SK-N-SH (cell line): Measurements from ENCODE around the gene GCFC2. TPM values are rescaled to one million over a fixed set of nuclear protein-coding genes. Genes with fewer than 3 reads are reported as not detected.

Experiments used
- CTCF ChIA-PET: fragments of 300-600, 350-600 bp; formaldehyde crosslinking; extraction: SDS; loops from one replicate; lab custom pipeline; 2021; lab: Yijun Ruan, JAX
- POLR2A ChIA-PET: fragments of 350-600 bp; sonication (Branson Sonifier 250); formaldehyde crosslinking; extraction: SDS; loops from one replicate; lab custom pipeline; 2020; ENCODE audit warnings: antibody characterized with exemption, inconsistent platforms; lab: Yijun Ruan, JAX
- DNase-seq: peaks from one replicate; pipeline ENCODE4 v3.0.0; 2012
- H2AFZ ChIP-seq: fragments of 200-600 bp; sonication (generic); 2 replicates; pipeline ENCODE4 v1.8.1; 2016; ENCODE audit warnings: antibody characterized with exemption, mild to moderate bottlenecking, low read depth
- H3F3A ChIP-seq: fragments of 200-600 bp; sonication (generic); replicated peaks from 2 replicates; pipeline ENCODE3; 2016; ENCODE audit warnings: antibody characterized with exemption, mild to moderate bottlenecking; ENCODE audit not compliant: insufficient read depth
- H3K27ac ChIP-seq, 2 experiments: fragments of 200-500 bp in 1 of 2; fragments of 200-600 bp in 1 of 2; sonication (Bioruptor generic) in 1 of 2; sonication (generic), shearing (Covaris generic) in 1 of 2; 2 replicates each; pipeline versions ENCODE4 v1.5.1 to v1.6.1; 2014 to 2016; ENCODE audit warnings: low read depth in 2 of 2, inconsistent platforms in 1 of 2, low read length in 1 of 2, mild to moderate bottlenecking in 1 of 2, mixed read lengths in 1 of 2
- H3K27me3 ChIP-seq: fragments of 200-600 bp; sonication (generic), shearing (Covaris generic); 2 replicates; pipeline ENCODE4 v1.6.1; 2016; ENCODE audit warnings: mixed run types; ENCODE audit not compliant: insufficient read depth
- H3K36me3 ChIP-seq, 2 experiments: fragments of 200-500 bp in 1 of 2; fragments of 200-600 bp in 1 of 2; sonication (Bioruptor generic) in 1 of 2; sonication (generic) in 1 of 2; replicated peaks in 1 of 2; 2 replicates each; pipeline versions ENCODE3 to v1.5.1; 2014 to 2016; ENCODE audit warnings: low read length in 1 of 2, mild to moderate bottlenecking in 1 of 2; ENCODE audit not compliant: insufficient read depth in 2 of 2, control insufficient read depth in 1 of 2
- H3K4me1 ChIP-seq, 2 experiments: fragments of 200-500 bp in 1 of 2; fragments of 200-600 bp in 1 of 2; sonication (Bioruptor generic) in 1 of 2; sonication (generic), shearing (Covaris generic) in 1 of 2; 2 replicates each; pipeline versions ENCODE4 v1.5.1 to v1.6.1; 2014 to 2016; ENCODE audit warnings: low read depth in 1 of 2, low read length in 1 of 2, mixed run types in 1 of 2; ENCODE audit not compliant: insufficient read depth in 2 of 2, control insufficient read depth in 1 of 2
- H3K4me2 ChIP-seq: fragments of 200-600 bp; sonication (generic), shearing (Covaris generic); 2 replicates; pipeline ENCODE4 v1.6.1; 2017; ENCODE audit warnings: mixed run types
- H3K4me3 ChIP-seq, 2 experiments: fragments of 200-500 bp in 1 of 2; fragments of 200-600 bp in 1 of 2; sonication (Bioruptor generic) in 1 of 2; sonication (generic), shearing (Covaris generic) in 1 of 2; 2 replicates each; pipeline versions ENCODE4 v1.5.1 to v1.8.1; 2014 to 2016; ENCODE audit warnings: low read depth in 2 of 2, inconsistent platforms in 1 of 2, low read length in 1 of 2, mild to moderate bottlenecking in 1 of 2, mixed read lengths in 1 of 2, moderate library complexity in 1 of 2
- H3K79me2 ChIP-seq: fragments of 200-600 bp; sonication (generic); 2 replicates; pipeline ENCODE4 v1.8.1; 2017; ENCODE audit warnings: mild to moderate bottlenecking; ENCODE audit not compliant: insufficient read depth
- H3K9ac ChIP-seq: fragments of 200-600 bp; sonication (generic); 2 replicates; pipeline ENCODE4 v1.6.1; 2017; ENCODE audit warnings: mixed run types
- H3K9me2 ChIP-seq: fragments of 200-600 bp; sonication (generic); 2 replicates; pipeline ENCODE4 v1.6.1; 2017; ENCODE audit warnings: mixed run types
- H3K9me3 ChIP-seq: fragments of 200-600 bp; sonication (generic); 2 replicates; pipeline ENCODE4 v1.6.1; 2017; ENCODE audit warnings: mixed run types, mild to moderate bottlenecking, moderate library complexity
- H4K20me1 ChIP-seq: fragments of 200-600 bp; sonication (generic); 2 replicates; pipeline ENCODE4 v1.6.1; 2017; ENCODE audit warnings: mild to moderate bottlenecking, mixed run types; ENCODE audit not compliant: insufficient read depth
- CHD2 ChIP-seq: fragments of 150-350 bp; IDR thresholded peaks from 2 replicates; pipeline ENCODE4 v1.6.1; 2018; ENCODE audit warnings: low read length; ENCODE audit not compliant: partially characterized antibody
- ELF1 ChIP-seq: IDR thresholded peaks from 2 replicates; pipeline ENCODE4 v1.4.0; 2012
- EZH2phosphoT487 ChIP-seq: fragments of 200-600 bp; sonication (generic); IDR thresholded peaks from 2 replicates; pipeline ENCODE4 v1.6.1; 2017; ENCODE audit warnings: low read depth, mixed run types, mild to moderate bottlenecking, antibody characterized with exemption, moderate library complexity, borderline replicate concordance
- FOSL2 ChIP-seq: IDR thresholded peaks from 2 replicates; pipeline ENCODE4 v1.4.0; 2012; ENCODE audit warnings: low read depth, mild to moderate bottlenecking, moderate library complexity, borderline replicate concordance
- FOXJ3 ChIP-seq: sonication (generic); formaldehyde crosslinking; IDR thresholded peaks from 2 replicates; pipeline ENCODE4 v1.5.1; 2020; ENCODE audit warnings: mild to moderate bottlenecking, missing genetic modification reagents
- GABPA ChIP-seq: IDR thresholded peaks from 2 replicates; pipeline ENCODE4 v1.4.0; 2012; ENCODE audit warnings: low read depth, mild to moderate bottlenecking
- GATA2 ChIP-seq: sonication (generic); formaldehyde crosslinking; IDR thresholded peaks from 2 replicates; pipeline ENCODE4 v1.5.0; 2020; ENCODE audit warnings: mild to moderate bottlenecking, missing genetic modification reagents
- MXI1 ChIP-seq: IDR thresholded peaks from 2 replicates; pipeline ENCODE4 v1.6.1; 2012; ENCODE audit warnings: mild to moderate bottlenecking, low read depth, low read length, improper control_type of control experiment
- NFIC ChIP-seq: IDR thresholded peaks from 2 replicates; pipeline ENCODE4 v1.4.0; 2012; ENCODE audit warnings: borderline replicate concordance
- NRF1 ChIP-seq: IDR thresholded peaks from 2 replicates; pipeline ENCODE4 v1.6.1; 2012; ENCODE audit warnings: low read depth, mild to moderate bottlenecking, low read length
- RAD21 ChIP-seq: IDR thresholded peaks from 2 replicates; pipeline ENCODE4 v1.6.1; 2012; ENCODE audit warnings: mild to moderate bottlenecking, low read length
- RCOR1 ChIP-seq: fragments of 150-350 bp; IDR thresholded peaks from 2 replicates; pipeline ENCODE4 v1.6.1; 2017; ENCODE audit warnings: antibody characterized with exemption, low read length
- RFX5 ChIP-seq: IDR thresholded peaks from 2 replicates; pipeline ENCODE4 v1.6.1; 2012; ENCODE audit warnings: mild to moderate bottlenecking, improper control_type of control experiment, low read length
- RXRA ChIP-seq: IDR thresholded peaks from 2 replicates; pipeline ENCODE4 v1.4.0; 2012; ENCODE audit warnings: low read depth, mild to moderate bottlenecking, borderline replicate concordance
- SIN3A ChIP-seq: IDR thresholded peaks from 2 replicates; pipeline ENCODE4 v1.6.1; 2012; ENCODE audit warnings: low read depth, mild to moderate bottlenecking, low read length, moderate library complexity, borderline replicate concordance
- SMC3 ChIP-seq: IDR thresholded peaks from 2 replicates; pipeline ENCODE4 v1.6.1; 2012; ENCODE audit warnings: low read depth, low read length, improper control_type of control experiment
- TEAD4 ChIP-seq: IDR thresholded peaks from 2 replicates; pipeline ENCODE4 v1.4.0; 2012; ENCODE audit warnings: mild to moderate bottlenecking, borderline replicate concordance; ENCODE audit not compliant: insufficient read depth
- WGBS: methylation state at CpG from one replicate; pipeline ENCODE4 v1.1.6; 2017; ENCODE audit warnings: low lambda C conversion rate; 5-methylcytosine and 5-hydroxymethylcytosine counted together
- polyA plus RNA-seq, 3 experiments: library from polyadenylated mRNA; depleted of rRNA; stranded (reverse); fragments of >200 nt; gene quantifications; 2 replicates each; pipeline ENCODE4 v1.2.3, GENCODE V29; 2012
- TF ChIP-seq, protein P1 (sequence below): fragments of 150-350 bp; IDR thresholded peaks from 2 replicates; pipeline ENCODE4 v1.6.1; 2017; ENCODE audit warnings: antibody characterized with exemption, low read length, low read depth, borderline replicate concordance
- TF ChIP-seq, protein P2 (sequence below): fragments of 200-600 bp; sonication (generic); IDR thresholded peaks from 2 replicates; pipeline ENCODE4 v1.6.1; 2017; ENCODE audit warnings: antibody characterized with exemption, mild to moderate bottlenecking, moderate library complexity
- TF ChIP-seq, protein P3 (sequence below): IDR thresholded peaks from 2 replicates; pipeline ENCODE4 v1.4.0; 2012; ENCODE audit warnings: low read depth, borderline replicate concordance
- TF ChIP-seq, protein P4 (sequence below): fragments of 150-350 bp; IDR thresholded peaks from 2 replicates; pipeline ENCODE4 v1.6.1; 2016; ENCODE audit warnings: mild to moderate bottlenecking, low read depth, low read length

Gene GCFC2
- polyA plus RNA-seq, 1 of the 3 experiments (the other 2 are of a cell fraction) = 7.7 TPM

DNA sequence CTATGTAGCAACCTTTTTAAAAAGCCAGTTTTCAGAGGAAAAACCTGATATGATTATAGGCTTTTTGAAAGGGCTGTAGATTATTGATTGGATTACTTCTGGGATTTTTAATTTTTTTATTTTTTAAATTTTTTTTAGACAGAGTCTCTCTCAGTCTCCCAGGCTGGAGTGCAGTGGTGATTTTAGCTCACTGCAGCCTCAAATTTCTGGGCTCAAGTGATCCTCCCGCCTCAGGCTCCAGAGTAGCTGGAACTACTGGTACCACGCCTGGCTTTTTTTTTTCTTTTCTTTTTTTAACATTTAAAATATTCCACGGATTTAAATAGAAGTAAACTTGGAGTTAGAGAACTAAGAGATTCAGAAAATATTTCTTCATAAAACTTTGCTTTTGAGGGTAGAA is 62.9 kb downstream of the GCFC2 start:
- ChIA-PET CTCF (interaction anchor here (0.8 to 2.4 kb wide), 5 partner anchors 8 to 50 kb away, joined by 3 to 8 read pairs (median 3); no protein-coding TSS in a partner anchor), POLR2A (no interaction called here)
- 55% methylated on average over 3 of the region's 3 CpGs for WGBS
- Histone ChIP-seq H3K4me3 (peak overlapping the region; percentile 85 to 93), H3K9me2 (no peaks in the 10 kb centered on the region), H2AFZ (peak overlapping the region; percentile 96; the same call in 1 of the 2 replicates), H3K36me3 (peaks cover 39 to 44% of the 10 kb centered on the region in 2 experiments), H4K20me1 (no peaks in the 10 kb centered on the region), H3K4me2 (peak overlapping the region; percentile 74), H3K9ac (peak overlapping the region; percentile 83), H3K9me3 (no peaks in the 10 kb centered on the region), H3K27me3 (no peaks in the 10 kb centered on the region), H3K4me1 (peaks cover 0 to 2% of the 10 kb centered on the region in 2 experiments; a peak in 2 of 4 replicates), H3K79me2 (peaks cover 33% of the 10 kb centered on the region), H3F3A (no peaks in the 10 kb centered on the region), H3K27ac (peak overlapping the region in 1 of 2 experiments; percentile 78; a peak in 1 of 4 replicates)
- no peak for TF ChIP-seq FOXJ3
- no peak for DNase-seq

DNA sequence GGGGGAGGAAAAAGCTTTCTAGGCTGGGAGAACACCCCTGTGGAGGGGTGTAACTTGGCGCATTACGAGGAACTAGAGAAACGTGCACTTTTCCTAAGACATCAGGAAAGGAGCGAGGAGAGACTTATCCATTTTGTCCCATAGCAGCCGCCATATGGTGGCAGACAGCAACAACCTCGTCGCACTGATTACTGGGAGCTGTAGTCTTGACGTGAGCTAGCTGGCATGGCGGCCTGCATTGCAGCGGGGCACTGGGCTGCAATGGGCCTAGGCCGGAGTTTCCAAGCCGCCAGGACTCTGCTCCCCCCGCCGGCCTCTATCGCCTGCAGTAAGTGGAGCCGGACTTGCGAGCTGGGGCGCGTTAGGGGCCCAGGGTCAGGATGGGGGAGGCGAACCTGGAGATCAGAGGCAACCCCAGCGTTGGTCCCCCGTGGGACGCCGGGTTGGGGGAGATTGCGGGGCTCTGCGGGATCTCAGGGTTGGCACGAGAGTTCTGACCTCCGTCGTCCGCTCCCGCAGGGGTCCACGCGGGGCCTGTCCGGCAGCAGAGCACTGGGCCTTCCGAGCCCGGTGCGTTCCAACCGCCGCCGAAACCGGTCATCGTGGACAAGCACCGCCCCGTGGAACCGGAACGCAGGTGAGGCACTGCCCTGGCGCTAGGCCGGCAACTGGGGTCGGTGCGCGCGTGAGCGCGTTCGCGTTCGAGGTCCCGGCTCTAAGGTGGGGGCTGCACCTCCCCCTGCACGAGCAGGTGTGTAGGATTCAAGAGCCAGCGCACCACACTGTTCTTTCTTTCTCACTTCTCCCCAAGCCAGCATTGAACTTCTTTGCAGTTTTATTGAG is 63.9 kb downstream of the GCFC2 start, which contains the start of gene MRPL19:
Gene MRPL19 (plus strand): TSS at position 201 of the 843 bp plus-strand sequence. CDS start 25 bp downstream, at position 226.
- H3K9ac ChIP-seq = peak within 1 kb of the TSS; percentile 83
- H3K4me1 ChIP-seq = peaks cover 0 to 2% of the 10 kb centered on the region in 2 experiments; a peak in 2 of 4 replicates
- no peaks in the 10 kb centered on the region for H3K9me2 ChIP-seq
- H3F3A ChIP-seq = no peaks in the 10 kb centered on the region
- no peaks in the 10 kb centered on the region for H4K20me1 ChIP-seq
- peak; percentile 90 for DNase-seq
- H3K4me3 ChIP-seq = peak within 1 kb of the TSS; percentile 85 to 93
- H3K4me2 ChIP-seq = peak within 1 kb of the TSS; percentile 74
- no peaks in the 10 kb centered on the region for H3K27me3 ChIP-seq
- peaks cover 33% of the 10 kb centered on the region for H3K79me2 ChIP-seq
- H3K36me3 ChIP-seq = peaks cover 29 to 34% of the 10 kb centered on the region in 2 experiments
- CTCF ChIA-PET = interaction anchor here (0.8 to 2.4 kb wide), 8 partner anchors 9 to 83 kb away, joined by 3 to 8 read pairs (median 4); no protein-coding TSS in a partner anchor
- 2% methylated on average over 22 of the region's 60 CpGs for WGBS
- no peaks in the 10 kb centered on the region for H3K9me3 ChIP-seq
- POLR2A ChIA-PET = interaction anchor here (0.7 to 1.7 kb wide), 2 partner anchors 10 to 11 kb away, joined by 3 to 4 read pairs; no protein-coding TSS in a partner anchor
- H3K27ac ChIP-seq = peak within 1 kb of the TSS; percentile 36 to 78; a peak in 3 of 4 replicates
- peak within 1 kb of the TSS; percentile 96 for H2AFZ ChIP-seq
- TF ChIP-seq RXRA = no peak
- TF ChIP-seq RCOR1 = no peak
- TF ChIP-seq, protein P1, sequence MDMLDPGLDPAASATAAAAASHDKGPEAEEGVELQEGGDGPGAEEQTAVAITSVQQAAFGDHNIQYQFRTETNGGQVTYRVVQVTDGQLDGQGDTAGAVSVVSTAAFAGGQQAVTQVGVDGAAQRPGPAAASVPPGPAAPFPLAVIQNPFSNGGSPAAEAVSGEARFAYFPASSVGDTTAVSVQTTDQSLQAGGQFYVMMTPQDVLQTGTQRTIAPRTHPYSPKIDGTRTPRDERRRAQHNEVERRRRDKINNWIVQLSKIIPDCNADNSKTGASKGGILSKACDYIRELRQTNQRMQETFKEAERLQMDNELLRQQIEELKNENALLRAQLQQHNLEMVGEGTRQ = no peak
- no peak for TF ChIP-seq SMC3
- TF ChIP-seq NRF1 = no peak
- TF ChIP-seq, protein P2, sequence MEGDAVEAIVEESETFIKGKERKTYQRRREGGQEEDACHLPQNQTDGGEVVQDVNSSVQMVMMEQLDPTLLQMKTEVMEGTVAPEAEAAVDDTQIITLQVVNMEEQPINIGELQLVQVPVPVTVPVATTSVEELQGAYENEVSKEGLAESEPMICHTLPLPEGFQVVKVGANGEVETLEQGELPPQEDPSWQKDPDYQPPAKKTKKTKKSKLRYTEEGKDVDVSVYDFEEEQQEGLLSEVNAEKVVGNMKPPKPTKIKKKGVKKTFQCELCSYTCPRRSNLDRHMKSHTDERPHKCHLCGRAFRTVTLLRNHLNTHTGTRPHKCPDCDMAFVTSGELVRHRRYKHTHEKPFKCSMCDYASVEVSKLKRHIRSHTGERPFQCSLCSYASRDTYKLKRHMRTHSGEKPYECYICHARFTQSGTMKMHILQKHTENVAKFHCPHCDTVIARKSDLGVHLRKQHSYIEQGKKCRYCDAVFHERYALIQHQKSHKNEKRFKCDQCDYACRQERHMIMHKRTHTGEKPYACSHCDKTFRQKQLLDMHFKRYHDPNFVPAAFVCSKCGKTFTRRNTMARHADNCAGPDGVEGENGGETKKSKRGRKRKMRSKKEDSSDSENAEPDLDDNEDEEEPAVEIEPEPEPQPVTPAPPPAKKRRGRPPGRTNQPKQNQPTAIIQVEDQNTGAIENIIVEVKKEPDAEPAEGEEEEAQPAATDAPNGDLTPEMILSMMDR = no peak
- peak; percentile 63; the same call in 1 of the 2 replicates for TF ChIP-seq ELF1
- TF ChIP-seq, protein P3, sequence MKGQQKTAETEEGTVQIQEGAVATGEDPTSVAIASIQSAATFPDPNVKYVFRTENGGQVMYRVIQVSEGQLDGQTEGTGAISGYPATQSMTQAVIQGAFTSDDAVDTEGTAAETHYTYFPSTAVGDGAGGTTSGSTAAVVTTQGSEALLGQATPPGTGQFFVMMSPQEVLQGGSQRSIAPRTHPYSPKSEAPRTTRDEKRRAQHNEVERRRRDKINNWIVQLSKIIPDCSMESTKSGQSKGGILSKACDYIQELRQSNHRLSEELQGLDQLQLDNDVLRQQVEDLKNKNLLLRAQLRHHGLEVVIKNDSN = no peak
- TF ChIP-seq GABPA = no peak
- no peak for TF ChIP-seq RFX5
- no peak for TF ChIP-seq RAD21
- TF ChIP-seq CHD2 = peak; percentile 89
- TF ChIP-seq TEAD4 = no peak
- TF ChIP-seq FOSL2 = no peak
- TF ChIP-seq GATA2 (CRISPR knock-in tag) = no peak
- TF ChIP-seq EZH2phosphoT487 = no peak
- TF ChIP-seq, protein P4, sequence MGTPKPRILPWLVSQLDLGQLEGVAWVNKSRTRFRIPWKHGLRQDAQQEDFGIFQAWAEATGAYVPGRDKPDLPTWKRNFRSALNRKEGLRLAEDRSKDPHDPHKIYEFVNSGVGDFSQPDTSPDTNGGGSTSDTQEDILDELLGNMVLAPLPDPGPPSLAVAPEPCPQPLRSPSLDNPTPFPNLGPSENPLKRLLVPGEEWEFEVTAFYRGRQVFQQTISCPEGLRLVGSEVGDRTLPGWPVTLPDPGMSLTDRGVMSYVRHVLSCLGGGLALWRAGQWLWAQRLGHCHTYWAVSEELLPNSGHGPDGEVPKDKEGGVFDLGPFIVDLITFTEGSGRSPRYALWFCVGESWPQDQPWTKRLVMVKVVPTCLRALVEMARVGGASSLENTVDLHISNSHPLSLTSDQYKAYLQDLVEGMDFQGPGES = no peak
- TF ChIP-seq SIN3A = 0 out of 2 replicates have a peak, but pooled peaks have one; percentile 27
- TF ChIP-seq FOXJ3 = peak; percentile 32; the same call in 1 of the 2 replicates
- TF ChIP-seq NFIC = no peak
- TF ChIP-seq MXI1 = no peak; the same call in 1 of the 2 replicates
